Ishikawa (cell line): Measurements from ENCODE around the gene PRSS27.

Experiments used
- CEBPB ChIP-seq: IDR thresholded peaks from 2 replicates; pipeline ENCODE4 v1.6.1; 2012
- EGR1 ChIP-seq: IDR thresholded peaks from 2 replicates; pipeline ENCODE4 v1.6.1; 2012
- EP300 ChIP-seq: IDR thresholded peaks from 2 replicates; pipeline ENCODE4 v1.6.1; 2012; ENCODE audit warnings: borderline replicate concordance
- FOXM1 ChIP-seq: IDR thresholded peaks from 2 replicates; pipeline ENCODE4 v1.6.1; 2012; ENCODE audit warnings: low read depth, borderline replicate concordance
- MAX ChIP-seq: IDR thresholded peaks from 2 replicates; pipeline ENCODE4 v1.6.1; 2012
- RAD21 ChIP-seq: IDR thresholded peaks from 2 replicates; pipeline ENCODE4 v1.6.1; 2012; ENCODE audit warnings: low read depth
- TCF12 ChIP-seq: IDR thresholded peaks from 2 replicates; pipeline ENCODE4 v1.6.1; 2012; ENCODE audit warnings: low read depth
- TEAD4 ChIP-seq: IDR thresholded peaks from 2 replicates; pipeline ENCODE4 v1.6.1; 2012
- YY1 ChIP-seq: IDR thresholded peaks from 2 replicates; pipeline ENCODE4 v1.6.1; 2012; ENCODE audit warnings: low read depth
- TF ChIP-seq, protein P1 (sequence below): IDR thresholded peaks from 2 replicates; pipeline ENCODE4 v1.6.1; 2012; ENCODE audit warnings: low read depth, mild to moderate bottlenecking

- TF ChIP-seq, protein P1, sequence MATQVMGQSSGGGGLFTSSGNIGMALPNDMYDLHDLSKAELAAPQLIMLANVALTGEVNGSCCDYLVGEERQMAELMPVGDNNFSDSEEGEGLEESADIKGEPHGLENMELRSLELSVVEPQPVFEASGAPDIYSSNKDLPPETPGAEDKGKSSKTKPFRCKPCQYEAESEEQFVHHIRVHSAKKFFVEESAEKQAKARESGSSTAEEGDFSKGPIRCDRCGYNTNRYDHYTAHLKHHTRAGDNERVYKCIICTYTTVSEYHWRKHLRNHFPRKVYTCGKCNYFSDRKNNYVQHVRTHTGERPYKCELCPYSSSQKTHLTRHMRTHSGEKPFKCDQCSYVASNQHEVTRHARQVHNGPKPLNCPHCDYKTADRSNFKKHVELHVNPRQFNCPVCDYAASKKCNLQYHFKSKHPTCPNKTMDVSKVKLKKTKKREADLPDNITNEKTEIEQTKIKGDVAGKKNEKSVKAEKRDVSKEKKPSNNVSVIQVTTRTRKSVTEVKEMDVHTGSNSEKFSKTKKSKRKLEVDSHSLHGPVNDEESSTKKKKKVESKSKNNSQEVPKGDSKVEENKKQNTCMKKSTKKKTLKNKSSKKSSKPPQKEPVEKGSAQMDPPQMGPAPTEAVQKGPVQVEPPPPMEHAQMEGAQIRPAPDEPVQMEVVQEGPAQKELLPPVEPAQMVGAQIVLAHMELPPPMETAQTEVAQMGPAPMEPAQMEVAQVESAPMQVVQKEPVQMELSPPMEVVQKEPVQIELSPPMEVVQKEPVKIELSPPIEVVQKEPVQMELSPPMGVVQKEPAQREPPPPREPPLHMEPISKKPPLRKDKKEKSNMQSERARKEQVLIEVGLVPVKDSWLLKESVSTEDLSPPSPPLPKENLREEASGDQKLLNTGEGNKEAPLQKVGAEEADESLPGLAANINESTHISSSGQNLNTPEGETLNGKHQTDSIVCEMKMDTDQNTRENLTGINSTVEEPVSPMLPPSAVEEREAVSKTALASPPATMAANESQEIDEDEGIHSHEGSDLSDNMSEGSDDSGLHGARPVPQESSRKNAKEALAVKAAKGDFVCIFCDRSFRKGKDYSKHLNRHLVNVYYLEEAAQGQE: no peak
- TF ChIP-seq CEBPB (no peak), RAD21 (no peak), MAX (no peak), TCF12 (no peak), FOXM1 (no peak), EP300 (no peak), EGR1 (no peak), TEAD4 (no peak), YY1 (no peak)
Measured at GRCh38 chr16:2761472-2761871, 41.4 kb upstream of the PRSS27 start.
